GM06990 (cell line): ENCODE results near the gene DAPK2.

ENCODE experiments used
- DNase-seq: peaks from one replicate; pipeline ENCODE4 v3.0.0-alpha.2; 2011; ENCODE audit not compliant: insufficient read length; ENCODE audit errors: extremely low read depth
- H3K27me3 ChIP-seq: replicated peaks from 2 replicates; pipeline ENCODE4 v1.6.0; 2011; ENCODE audit warnings: low read length; ENCODE audit not compliant: control insufficient read depth, insufficient read depth
- H3K36me3 ChIP-seq: 2 replicates; pipeline ENCODE4 v1.5.1; 2011; ENCODE audit warnings: low read length; ENCODE audit not compliant: control insufficient read depth, insufficient read depth
- H3K4me3 ChIP-seq: replicated peaks from 2 replicates; pipeline ENCODE4 v1.5.1; 2011; ENCODE audit warnings: low read depth, mild to moderate bottlenecking, control low read depth, low read length
- TF ChIP-seq, protein P1 (sequence below): IDR thresholded peaks from 2 replicates; pipeline ENCODE4 v1.5.1; 2011; ENCODE audit warnings: low read length, control low read depth, mild to moderate bottlenecking, inconsistent platforms; ENCODE audit not compliant: insufficient read depth, poor library complexity, severe bottlenecking

The DAPK2 gene

DNA sequence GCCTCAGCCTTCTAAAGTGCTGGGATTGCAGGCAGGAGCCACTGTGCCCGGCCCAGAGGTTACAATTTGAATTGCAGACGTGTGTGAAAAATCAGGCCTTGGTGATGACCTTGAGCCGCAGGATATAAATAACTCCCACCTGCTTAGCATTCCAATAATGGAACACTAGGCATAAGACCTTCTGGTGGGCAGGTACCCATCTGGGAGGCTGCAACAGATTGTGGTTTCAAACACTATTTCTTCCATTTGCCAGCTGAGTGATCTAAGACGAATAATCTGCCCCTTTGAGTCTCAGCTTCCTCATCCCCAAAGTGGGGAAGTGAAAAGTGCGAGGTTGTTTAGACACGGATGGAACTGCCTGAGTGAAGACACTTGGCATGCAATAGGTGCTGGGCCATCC, 164.9 kb downstream of the DAPK2 start:
- no peaks in the 10 kb centered on the region for H3K36me3 ChIP-seq
- no peak for DNase-seq
- TF ChIP-seq, protein P1, sequence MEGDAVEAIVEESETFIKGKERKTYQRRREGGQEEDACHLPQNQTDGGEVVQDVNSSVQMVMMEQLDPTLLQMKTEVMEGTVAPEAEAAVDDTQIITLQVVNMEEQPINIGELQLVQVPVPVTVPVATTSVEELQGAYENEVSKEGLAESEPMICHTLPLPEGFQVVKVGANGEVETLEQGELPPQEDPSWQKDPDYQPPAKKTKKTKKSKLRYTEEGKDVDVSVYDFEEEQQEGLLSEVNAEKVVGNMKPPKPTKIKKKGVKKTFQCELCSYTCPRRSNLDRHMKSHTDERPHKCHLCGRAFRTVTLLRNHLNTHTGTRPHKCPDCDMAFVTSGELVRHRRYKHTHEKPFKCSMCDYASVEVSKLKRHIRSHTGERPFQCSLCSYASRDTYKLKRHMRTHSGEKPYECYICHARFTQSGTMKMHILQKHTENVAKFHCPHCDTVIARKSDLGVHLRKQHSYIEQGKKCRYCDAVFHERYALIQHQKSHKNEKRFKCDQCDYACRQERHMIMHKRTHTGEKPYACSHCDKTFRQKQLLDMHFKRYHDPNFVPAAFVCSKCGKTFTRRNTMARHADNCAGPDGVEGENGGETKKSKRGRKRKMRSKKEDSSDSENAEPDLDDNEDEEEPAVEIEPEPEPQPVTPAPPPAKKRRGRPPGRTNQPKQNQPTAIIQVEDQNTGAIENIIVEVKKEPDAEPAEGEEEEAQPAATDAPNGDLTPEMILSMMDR, result no peak
- H3K27me3 ChIP-seq, result no peaks in the 10 kb centered on the region
- no peak overlapping the region for H3K4me3 ChIP-seq

DNA sequence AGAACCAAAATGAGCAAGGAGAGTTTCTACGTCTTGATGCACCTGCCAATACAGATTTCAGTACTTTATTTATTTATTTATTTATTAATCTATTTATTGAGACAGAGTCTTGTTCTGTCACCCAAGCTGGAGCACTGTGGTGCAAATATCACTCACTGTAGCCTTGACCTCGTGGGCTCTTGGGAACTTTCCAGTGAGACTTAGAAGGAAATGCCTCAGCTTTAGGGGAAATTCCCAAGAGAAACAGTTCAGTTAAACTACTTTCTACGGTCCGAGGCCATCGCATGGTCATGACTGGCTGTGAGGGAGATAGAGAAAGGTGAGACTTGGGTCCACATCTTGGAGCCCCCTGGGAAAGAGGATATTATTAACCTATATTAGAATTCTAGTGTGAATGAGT, 165.5 kb downstream of the DAPK2 start:
- Histone ChIP-seq H3K36me3 (no peaks in the 10 kb centered on the region), H3K27me3 (no peaks in the 10 kb centered on the region), H3K4me3 (no peak overlapping the region)
- TF ChIP-seq, protein P1, result no peak
- DNase-seq, result no peak

DNA sequence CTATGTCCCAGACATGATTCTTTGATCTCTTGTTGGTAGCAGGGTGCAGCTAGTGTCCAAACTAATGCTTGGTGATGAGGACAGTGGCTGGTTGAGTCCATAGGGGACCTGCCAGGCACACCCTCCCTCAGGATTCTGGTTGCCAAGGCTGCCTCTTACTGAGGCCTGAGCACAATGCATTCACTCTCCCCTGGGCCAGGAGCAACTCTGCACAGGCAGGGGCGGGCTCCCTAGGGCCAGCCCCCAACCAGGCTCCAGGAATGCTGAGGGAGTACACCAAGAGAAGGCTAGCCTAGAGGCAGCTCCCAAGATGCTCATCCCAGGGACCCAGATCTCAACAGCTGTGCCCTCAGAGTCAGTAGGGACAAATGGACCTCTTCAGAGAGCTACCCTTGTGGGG, 166.3 kb downstream of the DAPK2 start:
- TF ChIP-seq, protein P1, result no peak
- Histone ChIP-seq H3K4me3 (no peak overlapping the region), H3K27me3 (no peaks in the 10 kb centered on the region), H3K36me3 (no peaks in the 10 kb centered on the region)
- no peak for DNase-seq

DNA sequence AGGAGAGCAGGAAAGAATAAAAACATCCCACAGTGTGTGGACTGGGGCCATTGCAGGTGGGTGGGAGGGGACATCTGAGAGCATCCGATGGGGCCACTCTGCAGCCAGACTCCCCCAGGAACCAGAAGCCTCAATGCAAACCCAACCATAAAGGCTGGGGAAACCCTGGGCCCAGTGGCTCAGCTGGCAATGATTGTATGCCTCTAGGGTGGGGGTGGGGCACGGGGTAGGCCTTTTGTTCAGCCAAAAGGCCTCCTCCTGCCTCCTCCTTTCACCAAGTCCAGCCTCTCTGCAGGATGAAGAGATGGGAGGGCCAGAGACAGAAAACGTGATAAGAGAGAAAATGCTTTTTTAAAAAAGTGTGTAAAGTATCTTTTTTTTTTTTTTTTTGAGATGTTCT, 167.1 kb downstream of the DAPK2 start:
- Histone ChIP-seq H3K36me3 (no peaks in the 10 kb centered on the region), H3K27me3 (no peaks in the 10 kb centered on the region), H3K4me3 (no peak overlapping the region)
- no peak for DNase-seq
- TF ChIP-seq, protein P1, result no peak

DNA sequence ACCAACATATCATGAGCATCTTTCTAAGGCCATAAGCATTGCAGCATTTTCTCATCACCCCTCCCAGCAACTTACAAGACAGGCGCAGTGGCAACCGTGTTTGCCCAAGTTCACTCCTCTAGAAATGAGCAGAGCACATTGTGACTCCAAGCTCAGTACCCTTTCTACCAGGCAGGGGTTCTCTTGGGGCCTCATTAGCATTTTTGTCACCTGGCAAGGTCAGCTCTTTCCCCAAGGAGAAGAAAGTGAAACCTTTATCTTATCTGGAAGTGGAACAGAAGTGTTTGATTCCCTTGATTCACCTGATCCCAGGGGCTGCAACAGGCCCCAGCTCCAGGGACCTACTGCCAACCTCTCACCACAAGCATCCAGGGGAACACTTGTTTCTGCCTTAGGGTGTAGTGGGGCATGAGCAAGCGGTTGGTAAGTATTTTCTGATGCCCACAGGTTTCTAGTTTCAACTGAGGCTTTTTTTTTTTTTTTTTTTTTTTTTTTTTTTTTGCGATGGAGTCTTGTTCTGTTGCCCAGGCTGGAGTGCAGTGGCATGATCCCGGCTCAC, 168.5 kb downstream of the DAPK2 start:
- DNase-seq, result no peak

More for the DNA sequence above, 168.5 kb downstream of the DAPK2 start:
- no peak overlapping the region for H3K4me3 ChIP-seq
- TF ChIP-seq, protein P1, result no peak
- no peaks in the 10 kb centered on the region for H3K27me3 ChIP-seq
- no peaks in the 10 kb centered on the region for H3K36me3 ChIP-seq
